AG10803 (cell line): Measurements from ENCODE around the gene RPAP2.
"Not testable (repeated sequence)": the region's sequence is repeated elsewhere in the genome, so short reads cannot be mapped to it uniquely, and the experiment has no call there.

Experiments
- DNase-seq: peaks from one replicate; pipeline ENCODE4 v3.0.0; 2010; ENCODE audit warnings: low read depth
- H3K4me3 ChIP-seq: 2 replicates; pipeline ENCODE4 v1.5.1; 2011; ENCODE audit warnings: mild to moderate bottlenecking, low read length, control low read depth
- CTCF ChIP-seq: conservative IDR thresholded peaks from 2 replicates; pipeline ENCODE4 v1.5.1; 2011; ENCODE audit warnings: mild to moderate bottlenecking, low read length, control low read depth, inconsistent platforms

RPAP2 gene

GRCh38 chr1:92298573-92299476 lies at the start of gene RPAP2, which contains the start of gene GLMN:
RPAP2 (plus strand) TSS chr1:92299059; CDS start chr1:92299074, 15 bp downstream.
GLMN (minus strand) TSS chr1:92298987; CDS start chr1:92297999, 988 bp downstream.
- peak; percentile 10; the same call in 1 of the 2 replicates for TF ChIP-seq CTCF
- peak within 1 kb of the TSS; percentile 72 for H3K4me3 ChIP-seq
- peak; percentile 84 for DNase-seq

DNA sequence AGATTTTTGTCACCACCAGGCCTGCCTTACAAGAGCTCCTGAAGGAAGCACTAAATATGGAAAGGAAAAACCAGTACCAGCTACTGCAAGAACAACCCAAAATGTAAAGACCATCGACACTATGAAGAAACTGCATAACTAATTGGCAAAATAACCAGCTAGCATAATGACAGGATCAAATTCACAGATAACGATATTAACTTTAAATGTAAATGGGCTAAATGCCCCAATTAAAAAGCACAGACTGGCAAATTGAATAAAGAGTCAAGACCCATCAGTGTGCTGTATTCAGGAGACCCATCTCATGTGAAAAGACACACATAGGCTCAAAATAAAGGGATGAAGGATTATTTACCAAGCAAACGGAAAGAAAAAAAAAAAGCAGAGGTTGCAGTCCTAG lies 44.1 kb upstream of the RPAP2 start:
- H3K4me3 ChIP-seq, DNase-seq: not testable (repeated sequence)

GRCh38 chr1:92259350-92259749 lies 39.5 kb upstream of the RPAP2 start:
- no peak overlapping the region for H3K4me3 ChIP-seq
- DNase-seq, result peak; percentile 1
- TF ChIP-seq CTCF, result no peak

GRCh38 chr1:92262516-92262915 lies 36.3 kb upstream of the RPAP2 start:
- no peak for TF ChIP-seq CTCF
- no peak overlapping the region for H3K4me3 ChIP-seq
- DNase-seq, result no peak

DNA sequence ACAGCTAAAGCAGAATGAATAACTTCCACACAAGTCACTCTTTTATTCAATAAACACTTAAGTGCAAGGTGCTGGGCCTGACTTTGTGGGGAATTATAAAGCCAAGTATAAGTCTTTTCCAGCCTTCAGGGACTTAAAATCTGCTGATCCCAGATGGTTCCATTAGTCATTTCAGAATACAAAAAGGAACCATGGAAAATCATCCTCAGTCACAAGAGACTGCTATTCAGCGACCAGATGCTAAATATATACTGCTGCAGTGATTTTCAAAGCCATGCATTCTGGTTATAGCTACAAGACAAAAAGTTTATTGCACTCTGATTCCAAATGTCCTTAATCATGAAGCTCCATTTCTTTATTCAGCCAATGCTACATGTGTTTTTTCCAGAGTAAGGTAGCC lies 25.8 kb upstream of the RPAP2 start:
- TF ChIP-seq CTCF, result no peak
- DNase-seq, result no peak
- H3K4me3 ChIP-seq, result no peak overlapping the region

GRCh38 chr1:92274939-92275338 lies 23.9 kb upstream of the RPAP2 start:
- TF ChIP-seq CTCF, result no peak
- H3K4me3 ChIP-seq, result no peak overlapping the region
- no peak for DNase-seq

GRCh38 chr1:92276082-92276481 lies 22.8 kb upstream of the RPAP2 start:
- no peak overlapping the region for H3K4me3 ChIP-seq
- TF ChIP-seq CTCF, result no peak

More at GRCh38 chr1:92276082-92276481, 22.8 kb upstream of the RPAP2 start:
- DNase-seq, result no peak
